NCI-H82 (cell line): ENCODE measurements around the gene ZNF423.

Experiments used
- DNase-seq: peaks from one replicate; lab custom pipeline; 2025; lab: John Stamatoyannopoulos, UW

ZNF423 gene

DNA sequence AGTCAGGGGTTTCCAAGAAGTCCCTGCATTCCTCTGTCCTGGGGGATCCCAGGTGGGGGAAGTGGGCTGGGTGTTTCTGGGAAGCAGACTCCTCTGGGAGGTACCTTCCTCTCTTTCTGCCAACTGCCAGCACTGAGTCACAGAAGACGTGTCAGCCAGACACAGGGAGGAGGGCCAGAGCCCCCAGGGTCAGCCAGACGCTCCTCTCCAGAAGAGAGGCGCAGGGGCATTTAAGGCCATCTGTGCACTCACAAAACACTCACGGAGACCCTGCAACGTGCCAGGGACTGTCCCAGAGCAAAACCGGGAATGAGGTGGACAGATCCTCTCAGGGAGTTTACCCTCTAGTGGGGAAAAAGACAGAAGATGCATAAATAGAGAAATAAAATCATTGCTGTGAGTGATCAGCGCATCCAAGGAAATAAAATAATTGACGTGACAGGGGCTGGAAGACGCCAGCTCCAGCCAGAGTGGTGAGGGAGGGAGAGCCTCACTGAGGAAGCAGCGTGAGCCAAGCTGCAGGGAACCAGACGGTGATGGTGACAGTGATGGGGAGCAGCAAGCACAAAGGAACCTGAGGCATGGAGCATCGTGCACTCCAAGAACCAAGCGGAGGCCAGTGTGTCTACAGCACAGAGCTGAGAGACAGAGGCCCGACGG lies 105.4 kb downstream of the ZNF423 start:
- no peak for DNase-seq

GRCh38 chr16:49749816-49750215 lies 106.1 kb downstream of the ZNF423 start:
- no peak for DNase-seq

GRCh38 chr16:49748322-49748721 lies 107.6 kb downstream of the ZNF423 start:
- DNase-seq, result peak; percentile 43

GRCh38 chr16:49747654-49748053 lies 108.3 kb downstream of the ZNF423 start:
- no peak for DNase-seq

GRCh38 chr16:49746545-49746944 lies 109.4 kb downstream of the ZNF423 start:
- no peak for DNase-seq

- DNase-seq, result no peak
Observed at GRCh38 chr16:49745311-49745747, 110.6 kb downstream of the ZNF423 start.

- DNase-seq, result no peak
Observed at GRCh38 chr16:49744244-49745220, 111.4 kb downstream of the ZNF423 start.

- DNase-seq, result no peak
Observed at GRCh38 chr16:49743658-49744057, 112.3 kb downstream of the ZNF423 start.

- DNase-seq, result no peak
Observed at GRCh38 chr16:49743203-49743464, 112.8 kb downstream of the ZNF423 start.

- DNase-seq, result no peak
Observed at GRCh38 chr16:49742428-49743202, 113.3 kb downstream of the ZNF423 start.

GRCh38 chr16:49740256-49740655 lies 115.7 kb downstream of the ZNF423 start:
- DNase-seq, result no peak

DNA sequence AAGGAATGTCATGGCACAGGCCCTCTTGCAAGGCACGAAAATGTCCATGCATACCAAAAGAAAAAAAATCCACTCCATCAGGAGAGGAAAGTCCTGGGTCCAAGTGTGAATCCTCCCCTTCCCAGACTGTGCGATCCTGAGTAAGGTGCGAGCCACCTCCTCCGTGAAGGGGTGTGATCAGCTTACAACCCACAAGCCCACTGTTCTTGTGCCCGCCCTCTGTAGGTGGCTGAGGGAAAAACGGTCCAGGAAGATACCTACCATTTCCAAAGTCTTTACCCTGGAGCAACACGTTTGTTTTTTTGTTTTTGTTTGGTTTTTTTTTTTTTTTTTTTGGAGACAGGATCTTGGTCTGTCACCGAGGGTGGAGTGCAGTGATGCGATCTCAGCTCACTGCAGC lies 116.5 kb downstream of the ZNF423 start:
- DNase-seq, result peak; percentile 43

DNA sequence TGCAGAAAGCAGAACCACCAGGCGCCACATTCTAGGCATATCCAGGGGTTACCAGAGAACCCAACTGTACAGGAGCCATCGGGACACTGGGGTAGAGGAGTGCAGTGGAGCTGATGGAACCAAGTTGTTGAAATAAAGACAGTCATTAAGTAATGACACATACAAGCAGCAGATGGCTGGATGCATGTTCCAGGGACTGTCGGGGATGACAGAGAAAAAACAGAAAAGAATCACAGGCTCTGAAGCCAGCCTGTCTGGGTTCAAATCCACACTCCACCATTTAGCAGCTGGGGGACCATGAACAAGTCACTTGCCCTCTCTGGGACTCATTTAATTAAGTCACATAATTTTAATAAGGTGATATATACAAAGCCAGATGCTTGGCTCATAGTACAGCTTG lies 117.1 kb downstream of the ZNF423 start:
- no peak for DNase-seq

- no peak for DNase-seq
Observed at GRCh38 chr16:49738001-49738400, 117.9 kb downstream of the ZNF423 start.

DNA sequence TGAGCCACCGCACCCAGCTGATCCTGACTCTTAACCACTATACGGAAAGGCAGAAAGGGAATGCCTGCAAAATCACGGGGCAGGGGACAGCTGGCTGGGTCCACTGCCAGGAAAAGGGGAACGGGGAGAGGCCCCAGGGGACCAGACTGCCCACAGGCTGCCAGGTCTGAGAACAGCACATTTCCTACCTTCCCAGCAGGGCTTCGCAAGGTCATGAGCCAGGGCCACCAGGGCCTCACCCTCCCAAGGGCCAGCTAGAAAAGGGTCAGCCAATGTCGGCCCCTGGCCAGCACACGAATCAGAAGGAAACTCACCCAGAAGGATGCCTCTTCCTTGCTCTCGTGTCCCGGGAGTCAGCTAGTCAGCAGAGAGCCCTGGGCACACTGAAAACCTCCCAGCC lies 118.4 kb downstream of the ZNF423 start:
- DNase-seq, result no peak

GRCh38 chr16:49734331-49734730 lies 121.6 kb downstream of the ZNF423 start:
- DNase-seq, result no peak

GRCh38 chr16:49733313-49734009 lies 122.5 kb downstream of the ZNF423 start:
- no peak for DNase-seq

DNA sequence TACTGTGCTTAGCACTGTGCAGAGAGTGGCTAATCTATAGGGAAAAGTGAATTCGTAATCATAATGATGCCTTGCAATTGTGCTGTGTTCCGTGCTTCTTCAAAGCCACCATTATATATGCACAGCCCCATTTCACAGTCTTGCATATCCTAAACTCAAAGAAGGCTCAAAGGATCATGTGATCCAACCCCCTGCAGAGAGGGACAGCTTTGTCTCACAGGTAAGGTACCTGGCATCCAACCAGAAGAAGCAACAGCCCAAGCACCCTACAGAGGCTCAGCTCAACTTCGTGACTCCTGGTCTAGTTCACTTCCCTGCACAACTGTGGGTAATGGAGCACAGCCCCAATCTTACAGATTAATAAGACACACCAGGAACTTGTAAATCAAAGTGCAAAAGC lies 124.0 kb downstream of the ZNF423 start:
- DNase-seq, result no peak

DNA sequence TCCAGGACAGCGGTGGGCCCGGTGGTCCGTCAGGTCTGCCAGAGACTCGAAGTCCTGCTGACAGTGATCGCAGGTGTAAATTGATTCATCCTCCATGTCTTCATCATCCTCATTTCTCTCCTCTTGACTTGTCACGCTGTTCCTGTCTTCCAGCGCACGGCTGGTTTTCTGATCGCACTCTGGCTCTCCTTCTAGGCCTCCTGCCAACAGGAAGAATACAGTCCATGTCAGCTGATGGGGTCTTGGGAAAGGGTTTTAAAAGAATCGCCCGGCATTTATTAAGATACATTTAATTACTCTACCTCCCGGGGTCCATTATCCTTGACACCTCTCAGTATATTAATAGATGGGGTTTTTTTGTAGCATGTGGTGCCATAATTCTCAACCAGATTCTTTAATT lies 125.1 kb downstream of the ZNF423 start:
- DNase-seq, result no peak

DNA sequence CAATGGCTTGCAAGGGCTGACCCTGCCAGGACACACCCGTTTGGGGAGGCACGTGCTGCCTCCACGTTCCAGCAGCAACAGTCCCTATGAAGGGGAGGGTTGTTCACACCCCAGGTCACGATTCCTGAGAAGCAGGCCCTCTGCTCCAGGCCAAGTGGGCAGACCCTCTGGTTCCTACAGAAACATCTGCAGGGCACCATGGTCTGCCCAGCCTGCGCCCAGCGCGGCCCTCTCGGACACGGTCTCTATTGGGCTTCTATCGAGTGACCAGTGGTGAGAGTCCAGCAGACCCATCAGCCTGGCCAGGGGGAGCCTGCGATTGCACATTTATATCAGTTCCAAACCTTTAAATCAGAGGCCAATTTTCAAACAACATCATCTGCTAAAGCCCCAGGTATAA lies 128.3 kb downstream of the ZNF423 start:
- DNase-seq, result no peak

DNA sequence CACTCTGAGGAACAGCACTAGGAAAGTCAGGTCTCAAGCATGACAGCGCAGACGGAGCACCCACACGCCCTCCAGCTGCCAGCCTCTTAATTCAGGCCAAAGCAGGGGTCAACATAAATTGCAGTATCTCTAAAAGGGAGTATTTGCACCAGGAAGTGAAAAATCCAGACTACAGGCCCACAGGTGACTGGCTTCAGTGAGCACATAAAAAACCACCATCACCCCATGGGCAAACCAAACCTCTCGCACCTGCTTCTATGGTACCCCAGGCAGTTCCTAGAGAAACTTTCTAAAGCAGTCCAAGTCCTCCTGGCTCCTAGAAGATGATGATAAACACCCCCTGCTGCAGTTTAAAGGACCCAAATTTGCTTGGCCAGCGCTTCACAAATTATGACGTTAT lies 129.8 kb downstream of the ZNF423 start:
- no peak for DNase-seq

GRCh38 chr16:49725651-49726050 lies 130.3 kb downstream of the ZNF423 start:
- no peak for DNase-seq
